Keratinocyte (primary cell): ENCODE results near the gene SH2D4B.

ENCODE experiments used
- EZH2 ChIP-seq: IDR thresholded peaks from one replicate; pipeline ENCODE4 v1.6.1; 2012; ENCODE audit warnings: inconsistent platforms, mild to moderate bottlenecking, low read length, moderate library complexity
- TF ChIP-seq, protein P1 (sequence below), 3 experiments: IDR thresholded peaks in 1 of 3; conservative IDR thresholded peaks in 1 of 3; optimal IDR thresholded peaks in 1 of 3; 2 replicates in 2 of 3; 3 replicates in 1 of 3; pipeline versions ENCODE3 to v1.5.1; 2011; ENCODE audit warnings: low read length in 3 of 3, mild to moderate bottlenecking in 3 of 3, moderate library complexity in 2 of 3, control low read depth in 1 of 3, inconsistent platforms in 1 of 3; ENCODE audit not compliant: insufficient read depth in 2 of 3; ENCODE audit errors: extremely low read depth in 1 of 3

GRCh38 chr10:80617807-80618206, 80.1 kb downstream of the SH2D4B start:
- no peak for TF ChIP-seq EZH2
- TF ChIP-seq, protein P1, sequence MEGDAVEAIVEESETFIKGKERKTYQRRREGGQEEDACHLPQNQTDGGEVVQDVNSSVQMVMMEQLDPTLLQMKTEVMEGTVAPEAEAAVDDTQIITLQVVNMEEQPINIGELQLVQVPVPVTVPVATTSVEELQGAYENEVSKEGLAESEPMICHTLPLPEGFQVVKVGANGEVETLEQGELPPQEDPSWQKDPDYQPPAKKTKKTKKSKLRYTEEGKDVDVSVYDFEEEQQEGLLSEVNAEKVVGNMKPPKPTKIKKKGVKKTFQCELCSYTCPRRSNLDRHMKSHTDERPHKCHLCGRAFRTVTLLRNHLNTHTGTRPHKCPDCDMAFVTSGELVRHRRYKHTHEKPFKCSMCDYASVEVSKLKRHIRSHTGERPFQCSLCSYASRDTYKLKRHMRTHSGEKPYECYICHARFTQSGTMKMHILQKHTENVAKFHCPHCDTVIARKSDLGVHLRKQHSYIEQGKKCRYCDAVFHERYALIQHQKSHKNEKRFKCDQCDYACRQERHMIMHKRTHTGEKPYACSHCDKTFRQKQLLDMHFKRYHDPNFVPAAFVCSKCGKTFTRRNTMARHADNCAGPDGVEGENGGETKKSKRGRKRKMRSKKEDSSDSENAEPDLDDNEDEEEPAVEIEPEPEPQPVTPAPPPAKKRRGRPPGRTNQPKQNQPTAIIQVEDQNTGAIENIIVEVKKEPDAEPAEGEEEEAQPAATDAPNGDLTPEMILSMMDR (optimal IDR thresholded peaks at IDR 0.05 in 1 of 3, IDR thresholded peaks at IDR 0.05 in 1 of 3, conservative IDR thresholded peaks at IDR 0.05 in 1 of 3; ENCODE audit: extremely low read depth in 1 of 3, insufficient read depth in 2 of 3, low read length in 3 of 3): no peak
